NCI-H524 (cell line): ENCODE measurements around the gene PRKCQ.

Experiments
- DNase-seq, 2 experiments: peaks; one replicate each; lab custom pipeline; 2025; lab: John Stamatoyannopoulos, UW

Gene PRKCQ

GRCh38 chr10:6579904-6580278, at the start of gene PRKCQ:
PRKCQ (minus strand) TSS chr10:6580276; CDS start chr10:6515135, 65,141 bp downstream.
- peak in 1 of 2 experiments; percentile 3 for DNase-seq

DNA sequence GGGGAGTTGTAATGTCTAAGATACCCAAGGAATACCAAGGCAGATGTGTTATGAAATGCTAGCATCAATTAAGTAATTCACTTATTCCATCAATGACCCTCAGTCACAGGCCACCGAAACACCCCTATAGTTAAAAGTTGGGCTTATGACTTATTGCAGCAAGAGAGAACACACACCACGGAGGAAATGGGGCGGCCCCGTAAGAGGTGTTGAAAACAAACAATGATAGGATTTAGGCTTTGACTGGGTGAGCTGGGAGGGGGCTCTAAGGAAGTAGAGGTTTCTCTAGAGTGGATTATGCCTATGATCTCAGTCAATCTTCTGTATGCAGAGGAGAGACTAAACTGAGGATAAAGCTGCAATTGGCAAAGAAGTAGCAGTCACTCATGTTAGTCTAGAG, 45.4 kb upstream of the PRKCQ start:
- no peak for DNase-seq

DNA sequence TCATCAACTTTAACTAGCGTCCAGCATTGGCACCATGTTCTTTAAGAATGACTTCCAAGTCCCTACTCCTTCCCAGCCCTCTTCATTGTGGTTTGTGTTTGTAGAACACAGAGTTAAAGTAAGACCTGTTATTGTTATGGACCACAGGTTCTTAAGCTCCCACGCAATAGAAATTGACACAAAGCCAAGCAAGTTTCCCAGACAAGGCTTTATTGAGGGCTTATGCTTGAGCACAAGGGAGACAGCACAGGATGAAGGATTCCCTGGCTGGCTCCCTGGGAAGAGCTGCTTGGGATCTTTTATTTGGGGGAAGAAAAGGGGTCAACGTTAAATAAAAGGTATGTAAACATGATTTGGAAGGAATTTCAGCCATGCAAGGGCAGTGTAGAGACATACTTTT, 44.3 kb upstream of the PRKCQ start:
- DNase-seq, result no peak

- DNase-seq, result no peak
Measured at GRCh38 chr10:6622921-6623320, 42.8 kb upstream of the PRKCQ start.

DNA sequence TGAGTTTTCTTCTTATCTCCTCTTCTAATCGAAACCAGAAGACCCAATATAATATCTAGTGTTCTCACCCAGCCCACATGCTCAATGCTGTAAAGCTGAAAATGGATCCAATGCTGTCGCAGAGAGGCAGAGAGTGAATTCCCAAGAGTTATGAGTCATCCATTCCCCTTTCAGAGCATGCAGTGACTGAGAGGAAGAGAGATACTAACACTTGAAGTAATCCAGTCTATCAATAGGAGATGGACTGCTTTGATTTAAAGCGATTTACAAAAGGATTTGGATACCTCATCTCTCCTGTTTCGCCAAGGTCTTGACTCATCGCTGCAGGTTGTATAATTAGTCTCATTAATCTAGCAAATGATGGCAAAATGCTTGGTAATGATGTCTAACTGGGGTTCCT, 41.5 kb upstream of the PRKCQ start:
- no peak for DNase-seq

- DNase-seq, result no peak
Measured at GRCh38 chr10:6619660-6620059, 39.6 kb upstream of the PRKCQ start.

DNA sequence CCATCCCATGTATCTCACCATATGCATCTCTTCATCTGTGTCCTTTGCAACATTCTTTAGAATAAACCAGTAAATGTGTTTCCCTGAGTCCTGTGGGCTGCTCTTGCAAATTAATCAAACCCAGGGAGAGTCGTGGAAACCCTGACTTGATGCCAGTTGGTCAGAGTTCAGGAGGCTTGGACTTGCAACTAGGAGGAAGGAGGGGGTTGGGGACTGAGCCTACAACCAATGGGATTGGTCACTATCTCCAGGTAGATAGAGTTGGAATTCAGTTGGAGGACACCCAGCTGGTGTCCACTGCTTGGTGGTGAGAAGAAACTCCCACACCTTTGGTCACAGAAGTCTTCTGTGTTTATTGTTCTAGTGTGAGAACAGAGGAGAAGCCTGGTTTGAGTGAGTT, 38.3 kb upstream of the PRKCQ start:
- no peak for DNase-seq

GRCh38 chr10:6617309-6618076, 37.4 kb upstream of the PRKCQ start:
- no peak for DNase-seq

DNA sequence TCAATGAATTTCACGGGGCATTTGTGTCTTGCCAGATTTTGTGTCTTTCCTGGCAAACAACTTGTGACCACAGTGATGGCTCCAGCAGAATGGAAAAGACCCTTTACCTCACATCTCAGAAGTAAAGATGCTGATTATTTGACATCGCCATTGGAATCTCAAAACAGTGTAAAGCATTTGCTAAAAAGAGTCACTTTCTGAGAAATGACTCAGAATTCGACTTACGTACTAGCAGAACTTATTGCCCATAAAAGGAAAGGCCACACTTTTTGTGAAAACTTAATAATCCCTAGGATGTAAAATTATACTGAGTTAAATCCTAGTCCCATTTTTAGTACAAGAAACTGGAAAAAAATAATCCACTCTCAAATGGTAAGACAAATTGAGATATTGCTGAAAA, 35.9 kb upstream of the PRKCQ start:
- no peak for DNase-seq

DNA sequence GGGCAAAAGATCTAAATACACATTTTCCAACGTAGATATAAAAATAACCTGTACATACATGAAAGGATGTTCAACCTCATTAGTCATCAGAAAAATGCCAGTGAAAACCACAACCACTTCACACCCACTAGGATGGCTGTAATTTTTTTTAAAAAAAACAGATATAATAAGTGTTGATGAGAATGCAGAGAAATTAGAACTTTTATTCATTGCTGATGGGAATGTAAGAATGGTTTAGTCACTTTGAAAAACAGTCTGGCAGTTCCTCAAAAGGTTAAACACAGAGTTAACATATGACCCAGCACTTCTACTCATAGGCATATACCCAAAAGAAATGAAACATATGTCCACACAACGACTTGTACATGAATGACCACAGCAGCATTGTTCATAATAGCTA, 32.3 kb upstream of the PRKCQ start:
- no peak for DNase-seq

- no peak for DNase-seq
Measured at GRCh38 chr10:6610647-6611046, 30.6 kb upstream of the PRKCQ start.

GRCh38 chr10:6609625-6610024, 29.5 kb upstream of the PRKCQ start:
- no peak for DNase-seq

DNA sequence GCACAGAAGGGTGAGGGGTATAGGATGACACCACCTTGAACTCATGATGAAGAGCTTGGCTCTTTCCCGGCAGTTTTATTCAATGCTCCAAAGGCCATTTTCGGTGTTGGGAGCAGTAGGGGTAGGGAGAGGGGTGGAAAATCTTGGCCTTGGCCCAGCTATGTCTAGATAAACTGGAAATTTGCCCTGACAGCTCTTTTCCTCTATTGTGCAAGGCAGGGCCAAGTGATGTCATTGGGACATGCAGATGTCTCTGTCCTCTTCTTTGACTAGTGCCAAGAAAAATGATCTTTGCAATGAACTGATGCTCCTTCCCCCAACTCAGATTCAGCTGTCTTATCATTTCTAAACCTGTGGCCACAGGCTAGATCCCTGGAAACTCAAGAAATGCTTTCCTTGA, 27.7 kb upstream of the PRKCQ start:
- DNase-seq, result no peak

DNA sequence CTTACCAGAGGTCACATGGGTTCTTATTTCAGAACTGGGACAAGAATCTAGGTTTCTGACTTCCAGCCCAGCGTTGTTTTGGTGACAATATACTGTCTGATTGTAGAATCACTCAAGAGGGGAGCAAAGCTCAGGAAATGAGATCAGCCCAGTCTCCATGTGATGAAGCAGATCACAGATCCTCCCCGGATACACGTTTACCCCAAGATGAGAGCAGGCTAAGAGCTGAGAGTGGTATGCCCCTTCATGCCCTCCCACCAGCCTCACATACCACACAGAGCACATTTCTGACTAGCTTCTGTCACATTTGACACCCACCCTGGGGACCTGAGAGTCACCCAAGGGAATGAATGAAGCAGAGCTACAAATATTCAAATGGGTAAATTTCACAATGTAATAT, 27.1 kb upstream of the PRKCQ start:
- DNase-seq, result no peak

DNA sequence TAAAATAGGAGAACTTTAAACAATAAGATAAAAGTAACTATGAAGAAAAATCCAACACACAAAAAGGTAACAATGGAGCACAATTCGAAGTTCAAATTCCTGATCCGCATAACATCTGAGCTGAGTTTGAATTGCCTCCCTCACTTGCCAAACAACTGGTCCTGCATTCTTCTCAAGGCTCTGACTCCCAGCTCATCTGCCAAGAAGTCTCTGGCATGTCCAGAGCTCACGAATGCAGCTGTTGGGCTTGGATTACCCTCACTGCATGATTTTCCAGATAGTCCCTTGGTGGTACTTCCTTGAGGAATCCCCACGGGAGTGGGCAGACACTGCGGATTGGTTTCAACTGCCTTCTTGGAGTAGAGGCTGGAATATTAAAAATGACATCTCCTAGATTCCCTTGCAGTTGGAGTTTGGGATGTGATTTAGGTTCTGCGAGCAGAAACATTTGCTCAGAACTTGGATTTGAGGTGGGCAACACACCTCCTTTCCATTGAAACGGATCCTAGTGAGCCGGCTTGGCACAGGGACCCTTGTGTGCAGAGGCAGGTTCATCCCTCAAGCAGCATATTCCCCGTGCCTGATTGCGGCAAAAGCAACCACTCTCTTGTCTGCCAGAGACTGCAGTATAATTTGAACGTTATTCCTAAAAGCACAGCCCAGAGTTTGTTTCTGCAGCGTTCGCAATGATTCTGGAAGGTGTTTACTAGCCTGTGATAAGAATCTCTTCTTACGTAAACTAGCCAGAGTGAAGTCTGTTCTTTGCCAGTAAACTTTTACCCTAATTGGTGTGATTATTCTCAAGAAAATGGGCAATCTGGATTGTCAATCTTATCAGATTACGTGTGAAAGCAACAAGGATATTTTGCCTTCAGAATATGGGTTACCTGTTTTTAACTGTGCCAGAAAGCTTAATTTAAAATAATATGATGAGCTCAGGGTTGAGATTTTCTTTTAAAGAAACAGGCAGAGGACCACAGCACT, 23.4 kb upstream of the PRKCQ start:
- DNase-seq, result no peak

DNA sequence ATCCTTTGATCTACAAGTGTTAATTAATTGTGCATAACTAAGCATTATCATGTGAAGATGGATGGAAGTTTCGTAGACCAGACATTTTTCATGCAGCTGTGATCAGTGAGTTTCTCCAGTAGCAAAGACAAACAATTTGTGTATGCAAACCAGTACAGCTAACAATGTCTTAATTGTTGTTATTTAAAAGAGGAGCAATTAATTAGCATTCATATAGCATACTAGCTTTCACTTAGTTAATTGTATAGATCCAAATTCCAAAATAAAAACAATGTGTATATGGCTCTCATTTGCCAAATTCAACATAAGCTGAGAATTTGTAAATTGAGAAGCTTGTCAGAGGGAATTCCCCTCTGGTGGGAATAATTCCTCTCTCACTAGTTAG, 22.6 kb upstream of the PRKCQ start:
- no peak for DNase-seq

GRCh38 chr10:6602026-6602699, 22.1 kb upstream of the PRKCQ start:
- DNase-seq, result no peak

GRCh38 chr10:6601246-6601805, 21.2 kb upstream of the PRKCQ start:
- no peak for DNase-seq

GRCh38 chr10:6600224-6600987, 20.3 kb upstream of the PRKCQ start:
- no peak for DNase-seq

GRCh38 chr10:6598679-6599078, 18.6 kb upstream of the PRKCQ start:
- DNase-seq, result no peak

DNA sequence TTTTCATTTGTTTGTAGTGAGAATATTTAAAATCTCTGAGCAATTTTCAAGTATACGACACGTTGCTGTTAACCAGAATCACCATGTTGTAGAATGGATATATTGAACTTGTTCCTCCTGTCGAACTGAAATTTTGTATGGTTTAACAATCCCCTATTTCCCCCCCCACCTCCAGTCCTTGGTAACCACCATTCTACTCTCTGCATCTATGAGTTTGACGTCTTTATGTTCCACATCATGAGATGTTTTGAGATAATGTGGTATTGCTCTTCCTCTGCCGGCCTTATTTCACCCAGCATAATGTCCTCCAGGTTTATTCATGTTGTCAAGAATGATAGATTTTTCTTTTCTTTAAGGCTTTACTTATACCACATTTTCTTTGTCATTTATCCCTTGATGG, 17.4 kb upstream of the PRKCQ start:
- DNase-seq, result no peak

- DNase-seq, result no peak
Measured at GRCh38 chr10:6595499-6595898, 15.4 kb upstream of the PRKCQ start.
